CD4-positive, alpha-beta T cell (primary cell): ENCODE results near the gene MFN1. TPM values are rescaled to one million over a fixed set of nuclear protein-coding genes. Genes with fewer than 3 reads are reported as not detected.

Experiments
- ATAC-seq: fragments of 200-7000 bp; cut with Tn5 transposase; one replicate; pipeline ENCODE4 v1.10.0; 2022; ENCODE audit warnings: mild to moderate bottlenecking; ENCODE audit not compliant: poor library complexity
- CTCF ChIA-PET: fragments of 350-600 bp; sonication (Branson Sonifier 250); formaldehyde crosslinking; loops from one replicate; lab custom pipeline; 2021; ENCODE audit warnings: antibody characterized with exemption, inconsistent platforms; lab: Charles Lee
- POLR2A ChIA-PET: fragments of 350-600 bp; sonication (Branson Sonifier 250); formaldehyde crosslinking; loops from one replicate; lab custom pipeline; 2021; ENCODE audit warnings: antibody characterized with exemption, inconsistent platforms; lab: Charles Lee
- DNase-seq, 14 experiments: peaks; one replicate each; pipeline ENCODE4 v3.0.0-alpha.2; 2013 to 2020; ENCODE audit warnings: mixed read lengths in 2 of 14
- H3K27ac ChIP-seq, 2 donors: one replicate each; pipeline versions ENCODE4 v1.5.1 to v1.7.0; 2013; ENCODE audit warnings: low read length in 2 of 2, low read depth in 1 of 2, mild to moderate bottlenecking in 1 of 2
- H3K27me3 ChIP-seq, 2 experiments: 1 replicate in 1 of 2; 2 replicates in 1 of 2; pipeline versions ENCODE4 v1.6.1 to v1.7.0; 2013; ENCODE audit warnings: low read length in 2 of 2, control low read depth in 1 of 2, mild to moderate bottlenecking in 1 of 2, moderate library complexity in 1 of 2; ENCODE audit not compliant: insufficient read depth in 2 of 2, control insufficient read depth in 1 of 2
- H3K36me3 ChIP-seq: one replicate; pipeline ENCODE4 v1.6.1; 2013; ENCODE audit warnings: low read length, control low read depth; ENCODE audit not compliant: insufficient read depth
- H3K4me1 ChIP-seq: one replicate; pipeline ENCODE4 v1.6.1; 2013; ENCODE audit warnings: low read length, control low read depth; ENCODE audit not compliant: insufficient read depth
- H3K4me3 ChIP-seq: one replicate; pipeline ENCODE4 v1.5.1; 2013; ENCODE audit warnings: mild to moderate bottlenecking, low read length, moderate library complexity
- H3K9me3 ChIP-seq, 2 experiments: 1 replicate in 1 of 2; 2 replicates in 1 of 2; pipeline versions ENCODE4 v1.6.1 to v1.7.0; 2013; ENCODE audit warnings: low read length in 2 of 2, mild to moderate bottlenecking in 2 of 2, control low read depth in 1 of 2, moderate library complexity in 1 of 2; ENCODE audit not compliant: control insufficient read depth in 1 of 2, insufficient read depth in 1 of 2
- H3K27ac Mint-ChIP-seq: one replicate; pipeline ENCODE4 v1.8.0; 2020; ENCODE audit warnings: mixed read lengths
- H3K27me3 Mint-ChIP-seq: one replicate; pipeline ENCODE4 v1.8.0; 2021; ENCODE audit warnings: mixed read lengths
- H3K36me3 Mint-ChIP-seq: one replicate; pipeline ENCODE4 v1.8.0; 2021; ENCODE audit warnings: low read depth, mixed read lengths
- H3K4me1 Mint-ChIP-seq: one replicate; pipeline ENCODE4 v1.8.0; 2021; ENCODE audit warnings: low read depth, mixed read lengths
- H3K4me3 Mint-ChIP-seq: one replicate; pipeline ENCODE4 v1.8.0; 2020; ENCODE audit warnings: mild to moderate bottlenecking, mixed read lengths
- H3K9me3 Mint-ChIP-seq: one replicate; pipeline ENCODE4 v1.8.0; 2020; ENCODE audit warnings: mixed read lengths
- CTCF ChIP-seq: fragments of 200-600 bp; IDR thresholded peaks from one replicate; pipeline ENCODE4 v1.8.0; 2022; ENCODE audit warnings: antibody characterized with exemption, mild to moderate bottlenecking
- intact Hi-C, 2 experiments: fragments of 100-400 bp; cut with DNase I in 1 of 2; cut with micrococcal nuclease in 1 of 2; formaldehyde crosslinking; loops; one replicate each; pipeline versions ENCODE4 v1.15.1 to v1.9.0; 2023 to 2025; cut with DNase I, micrococcal nuclease
- total RNA-seq, 174 experiments: library from RNA in 2 of 174; stranded (reverse) in 2 of 174; gene quantifications; one replicate each; pipeline ENCODE4 v1.2.3 and lab custom pipeline; 2021 to 2026

The MFN1 gene
- total RNA-seq, 2 experiments from 2014 or later = 20.7 to 26.1 TPM

- Mint-ChIP-seq H3K36me3 (no peaks in the 10 kb centered on the region), H3K27ac (no peak overlapping the region), H3K9me3 (no peaks in the 10 kb centered on the region), H3K4me1 (no peaks in the 10 kb centered on the region), H3K27me3 (peaks cover 10% of the 10 kb centered on the region), H3K4me3 (no peak overlapping the region)
- DNase-seq (no peak), ATAC-seq (no peak)
- H3K9me3 ChIP-seq = no peaks in the 10 kb centered on the region
- no peaks in the 10 kb centered on the region for H3K4me1 ChIP-seq
- intact Hi-C loops = no loop called here
- no peak for TF ChIP-seq CTCF
- POLR2A ChIA-PET = no interaction called here
- no peaks in the 10 kb centered on the region for H3K27me3 ChIP-seq
- CTCF ChIA-PET = no interaction called here
- H3K36me3 ChIP-seq = no peaks in the 10 kb centered on the region
- H3K27ac ChIP-seq = no peak overlapping the region
- H3K4me3 ChIP-seq = no peak overlapping the region
These were observed 77.6 kb downstream of the MFN1 start for GRCh38 chr3:179425075-179425474.

GRCh38 chr3:179428876-179429548 lies 81.5 kb downstream of the MFN1 start:
- Mint-ChIP-seq H3K4me1 (no peaks in the 10 kb centered on the region), H3K36me3 (no peaks in the 10 kb centered on the region), H3K27me3 (peaks cover 16% of the 10 kb centered on the region), H3K9me3 (no peaks in the 10 kb centered on the region), H3K27ac (no peak overlapping the region), H3K4me3 (no peak overlapping the region)
- Histone ChIP-seq H3K4me3 (no peak overlapping the region), H3K4me1 (no peaks in the 10 kb centered on the region), H3K27ac (no peak overlapping the region), H3K9me3 (no peaks in the 10 kb centered on the region), H3K36me3 (no peaks in the 10 kb centered on the region), H3K27me3 (no peaks in the 10 kb centered on the region)
- TF ChIP-seq CTCF = no peak
- CTCF ChIA-PET = no interaction called here
- intact Hi-C loops = no loop called here
- DNase-seq (no peak), ATAC-seq (no peak)
- POLR2A ChIA-PET = no interaction called here

- Mint-ChIP-seq H3K9me3 (no peaks in the 10 kb centered on the region), H3K36me3 (no peaks in the 10 kb centered on the region), H3K27ac (no peak overlapping the region), H3K4me1 (no peaks in the 10 kb centered on the region), H3K27me3 (peaks cover 16% of the 10 kb centered on the region), H3K4me3 (no peak overlapping the region)
- H3K36me3 ChIP-seq = no peaks in the 10 kb centered on the region
- no peak overlapping the region for H3K4me3 ChIP-seq
- ATAC-seq (no peak), DNase-seq (no peak)
- intact Hi-C loops = no loop called here
- H3K27me3 ChIP-seq = no peaks in the 10 kb centered on the region
- POLR2A ChIA-PET = no interaction called here
- no peak for TF ChIP-seq CTCF
- H3K9me3 ChIP-seq = no peaks in the 10 kb centered on the region
- CTCF ChIA-PET = no interaction called here
- H3K27ac ChIP-seq = no peak overlapping the region
- no peaks in the 10 kb centered on the region for H3K4me1 ChIP-seq
These were observed 82.9 kb downstream of the MFN1 start for GRCh38 chr3:179430277-179430870.
